Mammary epithelial cell (primary cell): ENCODE data around the gene AVPR2.

Experiments
- CTCF ChIP-seq, 2 donors: IDR thresholded peaks in 1 of 2; conservative IDR thresholded peaks in 1 of 2; 2 replicates each; pipeline ENCODE4 v1.5.1; 2011 to 2012; ENCODE audit warnings: inconsistent platforms in 2 of 2, low read length in 2 of 2, mild to moderate bottlenecking in 2 of 2, control low read depth in 1 of 2, low read depth in 1 of 2; ENCODE audit not compliant: insufficient read depth in 1 of 2; ENCODE audit errors: extremely low read depth in 1 of 2
- EZH2 ChIP-seq: IDR thresholded peaks from 2 replicates; pipeline ENCODE4 v1.6.1; 2012; ENCODE audit warnings: low read length, inconsistent platforms, borderline replicate concordance

- TF ChIP-seq CTCF (conservative IDR thresholded peaks at IDR 0.05 in 1 of 2, IDR thresholded peaks at IDR 0.05 in 1 of 2; ENCODE audit: extremely low read depth in 1 of 2, insufficient read depth in 1 of 2, low read depth in 1 of 2, low read length in 2 of 2): no peak
- no peak for TF ChIP-seq EZH2
These were observed 3.9 kb downstream of the AVPR2 start for GRCh38 chrX:153908219-153908860.
